Tibial nerve (tissue), 4 donors: ENCODE data around the gene SLC51A.

Experiments used
- CTCF ChIP-seq, 5 experiments: fragments of 200-600 bp in 3 of 5; fragments of 450-650 bp in 2 of 5; sonication (generic) in 3 of 5; IDR thresholded peaks; one replicate each; pipeline ENCODE4 v1.5.1; 2016 to 2019; ENCODE audit warnings: antibody characterized with exemption in 5 of 5, mild to moderate bottlenecking in 3 of 5, moderate library complexity in 2 of 5
- EP300 ChIP-seq, 2 donors: sonication (generic); formaldehyde crosslinking; IDR thresholded peaks; one replicate each; pipeline ENCODE4 v1.6.1; 2017; ENCODE audit warnings: antibody characterized with exemption in 2 of 2, mild to moderate bottlenecking in 1 of 2
- POLR2A ChIP-seq, 2 donors: fragments of 450-650 bp; IDR thresholded peaks; one replicate each; pipeline ENCODE4 v1.6.1; 2017; ENCODE audit warnings: antibody characterized with exemption in 2 of 2, mild to moderate bottlenecking in 2 of 2, moderate library complexity in 2 of 2

- TF ChIP-seq CTCF (IDR thresholded peaks at IDR 0.05) (no peak), EP300 (IDR thresholded peaks at IDR 0.05) (no peak), POLR2A (IDR thresholded peaks at IDR 0.05) (no peak)
These were observed 6.7 kb downstream of the SLC51A start for GRCh38 chr3:196222876-196223595.
